PC-3 (cell line): ENCODE data around the gene TBC1D16.

Experiments
- EZH2 ChIP-seq: fragments of 300-600 bp; sonication (generic); IDR thresholded peaks from one replicate; pipeline ENCODE4 v1.6.1; 2017; ENCODE audit warnings: antibody characterized with exemption, mild to moderate bottlenecking, low read length; ENCODE audit not compliant: unreplicated experiment
- EZH2phosphoT487 ChIP-seq: fragments of 300-600 bp; sonication (generic); IDR thresholded peaks from 2 replicates; pipeline ENCODE4 v1.6.1; 2018; ENCODE audit warnings: mild to moderate bottlenecking, antibody characterized with exemption, low read length, borderline replicate concordance
- TF ChIP-seq, protein P1 (sequence below): fragments of 300-600 bp; sonication (generic); conservative IDR thresholded peaks from 2 replicates; pipeline ENCODE4 v1.5.1; 2017; ENCODE audit warnings: antibody characterized with exemption, low read depth, mild to moderate bottlenecking, low read length

DNA sequence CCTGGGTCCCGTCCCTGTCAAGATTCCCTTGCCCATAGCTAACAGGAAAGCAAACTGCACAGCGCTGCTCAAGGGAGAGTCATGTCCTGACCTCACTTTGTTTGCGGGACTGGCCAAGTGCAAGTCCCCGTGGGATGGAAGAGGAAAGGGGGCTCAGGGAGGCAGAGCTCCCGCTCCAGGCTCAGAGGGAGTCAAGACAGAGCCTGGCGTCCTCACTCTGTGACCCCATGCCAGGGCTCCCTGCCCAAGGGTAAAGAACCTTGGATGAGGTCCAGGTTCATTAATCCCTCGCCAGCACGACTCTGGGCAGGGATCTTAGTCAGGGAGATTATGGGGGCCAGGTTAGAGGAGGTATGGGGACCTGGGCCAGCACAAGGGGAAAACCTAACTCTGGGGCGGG, 145.0 kb downstream of the TBC1D16 start:
- TF ChIP-seq, protein P1, sequence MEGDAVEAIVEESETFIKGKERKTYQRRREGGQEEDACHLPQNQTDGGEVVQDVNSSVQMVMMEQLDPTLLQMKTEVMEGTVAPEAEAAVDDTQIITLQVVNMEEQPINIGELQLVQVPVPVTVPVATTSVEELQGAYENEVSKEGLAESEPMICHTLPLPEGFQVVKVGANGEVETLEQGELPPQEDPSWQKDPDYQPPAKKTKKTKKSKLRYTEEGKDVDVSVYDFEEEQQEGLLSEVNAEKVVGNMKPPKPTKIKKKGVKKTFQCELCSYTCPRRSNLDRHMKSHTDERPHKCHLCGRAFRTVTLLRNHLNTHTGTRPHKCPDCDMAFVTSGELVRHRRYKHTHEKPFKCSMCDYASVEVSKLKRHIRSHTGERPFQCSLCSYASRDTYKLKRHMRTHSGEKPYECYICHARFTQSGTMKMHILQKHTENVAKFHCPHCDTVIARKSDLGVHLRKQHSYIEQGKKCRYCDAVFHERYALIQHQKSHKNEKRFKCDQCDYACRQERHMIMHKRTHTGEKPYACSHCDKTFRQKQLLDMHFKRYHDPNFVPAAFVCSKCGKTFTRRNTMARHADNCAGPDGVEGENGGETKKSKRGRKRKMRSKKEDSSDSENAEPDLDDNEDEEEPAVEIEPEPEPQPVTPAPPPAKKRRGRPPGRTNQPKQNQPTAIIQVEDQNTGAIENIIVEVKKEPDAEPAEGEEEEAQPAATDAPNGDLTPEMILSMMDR = no peak
- TF ChIP-seq EZH2 (no peak), EZH2phosphoT487 (no peak)
